Measurements from ENCODE around the gene ARR3.

GRCh38 chrX:70226687-70227086 lies 41.4 kb upstream of the ARR3 start:
- no peak for TF ChIP-seq CTCF (IDR thresholded peaks at IDR 0.05)
- no peak for TF ChIP-seq POLR2AphosphoS5 (IDR thresholded peaks at IDR 0.05)
- no peak for TF ChIP-seq POLR2A (IDR thresholded peaks at IDR 0.05)
